Peyer's patch (tissue), 4 donors: Measurements from ENCODE around the gene HRH3. TPM values are rescaled to one million over a fixed set of nuclear protein-coding genes. Genes with fewer than 3 reads are reported as not detected.

ENCODE experiments used
- DNase-seq, 3 donors: peaks; one replicate each; pipeline ENCODE4 v3.0.0-alpha.2; 2017 to 2019
- H3K27ac ChIP-seq, 4 donors: fragments of 200-600 bp; sonication (generic); one replicate each; pipeline ENCODE4 v1.5.1; 2016 to 2019
- H3K27me3 ChIP-seq, 2 donors: fragments of 200-600 bp; sonication (generic); one replicate each; pipeline ENCODE4 v1.5.1; 2019
- H3K36me3 ChIP-seq, 3 donors: fragments of 200-600 bp; sonication (generic); one replicate each; pipeline ENCODE4 v1.5.1; 2016 to 2019
- H3K4me1 ChIP-seq, 4 donors: fragments of 200-600 bp; sonication (generic); one replicate each; pipeline ENCODE4 v1.5.1; 2016 to 2019
- H3K4me3 ChIP-seq, 4 donors: fragments of 200-600 bp; sonication (generic); 1 replicate in 3 of 4; 2 replicates in 1 of 4; pipeline ENCODE4 v1.5.1; 2016 to 2019; ENCODE audit warnings: mild to moderate bottlenecking in 1 of 4
- H3K9me3 ChIP-seq, 4 donors: fragments of 200-600 bp; sonication (generic); one replicate each; pipeline ENCODE4 v1.5.1; 2016 to 2019; ENCODE audit warnings: mild to moderate bottlenecking in 1 of 4
- POLR2A ChIP-seq, 2 donors: fragments of 450-650 bp; IDR thresholded peaks; one replicate each; pipeline ENCODE4 v1.5.1; 2017; ENCODE audit warnings: antibody characterized with exemption in 2 of 2, mild to moderate bottlenecking in 2 of 2, moderate library complexity in 2 of 2
- total RNA-seq, 4 donors: library from RNA; depleted of rRNA; stranded (reverse); fragments of >200 nt; gene quantifications; one replicate each; pipeline ENCODE4 v1.1.0, GENCODE V29; 2016
- TF ChIP-seq, protein P1 (sequence below), 6 experiments: fragments of 450-650 bp in 4 of 6; fragments of 200-600 bp in 2 of 6; sonication (generic) in 1 of 6; IDR thresholded peaks; one replicate each; pipeline ENCODE4 v1.5.1; 2017 to 2019; ENCODE audit warnings: antibody characterized with exemption in 6 of 6, mild to moderate bottlenecking in 3 of 6, moderate library complexity in 1 of 6

HRH3 gene
- total RNA-seq, 4 donors from 2014 or later: 0.27 TPM; not detected in 3

DNA sequence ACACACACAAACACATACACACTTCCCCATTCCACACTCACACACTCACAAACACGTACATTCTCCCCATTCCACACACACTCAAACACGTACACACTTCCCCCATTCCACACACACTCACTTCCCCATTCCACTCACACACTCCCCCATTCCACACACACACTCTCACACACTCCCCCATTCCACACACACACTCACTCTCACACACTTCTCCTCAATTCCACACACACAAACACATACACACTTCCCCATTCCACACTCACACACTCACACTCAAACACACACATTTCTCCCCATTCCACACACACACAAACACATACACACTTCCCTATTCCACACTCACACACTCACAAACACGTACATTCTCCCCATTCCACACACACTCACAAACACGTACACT lies 9.6 kb upstream of the HRH3 start:
- Histone ChIP-seq H3K4me3 (no peak overlapping the region), H3K36me3 (no peaks in the 10 kb centered on the region), H3K9me3 (no peaks in the 10 kb centered on the region), H3K27me3 (no peaks in the 10 kb centered on the region), H3K27ac (no peak overlapping the region), H3K4me1 (no peaks in the 10 kb centered on the region)
- TF ChIP-seq, protein P1, sequence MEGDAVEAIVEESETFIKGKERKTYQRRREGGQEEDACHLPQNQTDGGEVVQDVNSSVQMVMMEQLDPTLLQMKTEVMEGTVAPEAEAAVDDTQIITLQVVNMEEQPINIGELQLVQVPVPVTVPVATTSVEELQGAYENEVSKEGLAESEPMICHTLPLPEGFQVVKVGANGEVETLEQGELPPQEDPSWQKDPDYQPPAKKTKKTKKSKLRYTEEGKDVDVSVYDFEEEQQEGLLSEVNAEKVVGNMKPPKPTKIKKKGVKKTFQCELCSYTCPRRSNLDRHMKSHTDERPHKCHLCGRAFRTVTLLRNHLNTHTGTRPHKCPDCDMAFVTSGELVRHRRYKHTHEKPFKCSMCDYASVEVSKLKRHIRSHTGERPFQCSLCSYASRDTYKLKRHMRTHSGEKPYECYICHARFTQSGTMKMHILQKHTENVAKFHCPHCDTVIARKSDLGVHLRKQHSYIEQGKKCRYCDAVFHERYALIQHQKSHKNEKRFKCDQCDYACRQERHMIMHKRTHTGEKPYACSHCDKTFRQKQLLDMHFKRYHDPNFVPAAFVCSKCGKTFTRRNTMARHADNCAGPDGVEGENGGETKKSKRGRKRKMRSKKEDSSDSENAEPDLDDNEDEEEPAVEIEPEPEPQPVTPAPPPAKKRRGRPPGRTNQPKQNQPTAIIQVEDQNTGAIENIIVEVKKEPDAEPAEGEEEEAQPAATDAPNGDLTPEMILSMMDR (IDR thresholded peaks at IDR 0.05): no peak
- TF ChIP-seq POLR2A (IDR thresholded peaks at IDR 0.05): no peak
- no peak for DNase-seq

DNA sequence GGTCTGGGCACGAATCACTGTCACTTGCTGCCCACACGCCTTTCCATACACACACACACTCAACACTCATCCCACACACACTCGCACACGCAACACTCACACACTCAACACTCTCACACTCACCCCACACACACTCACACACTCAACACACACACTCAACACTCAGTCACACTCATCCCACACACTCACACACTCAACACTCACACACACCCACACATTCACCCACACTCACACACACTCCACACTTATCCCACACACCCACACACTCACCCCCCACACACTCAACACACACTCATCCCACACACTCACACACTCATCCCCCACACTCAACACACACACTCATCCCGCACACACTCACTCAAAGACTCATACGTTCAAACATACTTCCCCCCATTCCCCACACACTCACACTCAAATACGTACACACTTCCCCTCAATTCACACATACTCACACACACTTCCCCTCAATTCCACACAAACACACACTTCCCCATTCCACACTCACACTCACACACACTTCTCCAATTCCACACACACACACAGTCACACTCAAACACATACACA lies 9.0 kb upstream of the HRH3 start:
- Histone ChIP-seq H3K9me3 (no peaks in the 10 kb centered on the region), H3K4me1 (no peaks in the 10 kb centered on the region), H3K27me3 (no peaks in the 10 kb centered on the region), H3K36me3 (no peaks in the 10 kb centered on the region), H3K4me3 (no peak overlapping the region), H3K27ac (no peak overlapping the region)
- DNase-seq: no peak
- no peak for TF ChIP-seq POLR2A (IDR thresholded peaks at IDR 0.05)
- TF ChIP-seq, protein P1 (IDR thresholded peaks at IDR 0.05): no peak

DNA sequence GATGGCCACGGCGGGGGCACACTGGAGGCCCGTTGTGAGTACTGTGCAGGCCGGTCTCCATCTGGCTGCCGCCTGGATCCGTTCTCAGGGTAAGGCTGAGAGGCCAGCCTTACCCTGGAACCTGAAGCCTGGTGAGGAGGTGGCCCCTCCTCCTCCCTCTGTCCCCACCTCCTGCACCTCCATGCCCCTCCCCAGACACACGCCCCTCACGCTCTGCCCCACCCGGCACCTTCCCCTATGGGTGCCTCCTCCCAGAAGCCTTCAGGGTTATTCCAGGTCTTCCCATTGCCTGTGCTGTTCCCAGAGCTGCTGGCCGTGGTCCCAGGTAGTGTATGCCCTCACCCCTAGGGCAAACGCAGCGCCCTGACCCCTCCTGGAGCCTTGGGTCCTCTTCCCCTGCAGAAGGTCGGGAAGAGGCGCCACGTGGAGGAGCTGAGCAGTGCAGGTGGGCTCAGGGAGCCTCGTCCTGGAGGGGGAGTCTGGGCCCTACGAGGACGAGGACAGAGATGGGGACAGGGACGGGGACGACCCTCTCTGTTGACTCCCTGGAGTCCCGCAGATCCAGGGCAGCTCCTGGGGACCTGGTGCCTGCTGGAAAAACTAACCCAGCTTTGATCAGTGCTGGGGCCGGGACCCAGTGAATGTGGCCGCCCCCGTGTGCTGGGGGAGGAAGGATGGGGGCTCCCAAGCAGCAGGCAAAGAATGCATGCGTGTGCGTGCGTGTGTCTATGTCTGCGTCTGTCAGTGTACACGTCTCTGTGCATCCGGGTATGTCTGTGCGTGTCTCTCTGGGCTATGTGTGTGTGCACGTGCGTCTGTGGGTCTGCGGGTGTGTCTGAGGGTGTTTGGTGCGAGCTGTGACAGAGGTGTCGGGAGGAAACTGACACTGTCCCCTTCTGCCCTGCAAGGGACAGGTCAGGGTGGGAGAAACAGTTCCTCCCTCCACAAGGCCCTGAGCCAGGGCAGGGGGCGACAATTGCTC lies 8.2 kb upstream of the HRH3 start:
- Histone ChIP-seq H3K9me3 (no peaks in the 10 kb centered on the region), H3K4me1 (no peaks in the 10 kb centered on the region), H3K27ac (no peak overlapping the region), H3K4me3 (no peak overlapping the region), H3K36me3 (no peaks in the 10 kb centered on the region), H3K27me3 (no peaks in the 10 kb centered on the region)
- DNase-seq: no peak
- TF ChIP-seq, protein P1 (IDR thresholded peaks at IDR 0.05): no peak
- TF ChIP-seq POLR2A (IDR thresholded peaks at IDR 0.05): no peak

DNA sequence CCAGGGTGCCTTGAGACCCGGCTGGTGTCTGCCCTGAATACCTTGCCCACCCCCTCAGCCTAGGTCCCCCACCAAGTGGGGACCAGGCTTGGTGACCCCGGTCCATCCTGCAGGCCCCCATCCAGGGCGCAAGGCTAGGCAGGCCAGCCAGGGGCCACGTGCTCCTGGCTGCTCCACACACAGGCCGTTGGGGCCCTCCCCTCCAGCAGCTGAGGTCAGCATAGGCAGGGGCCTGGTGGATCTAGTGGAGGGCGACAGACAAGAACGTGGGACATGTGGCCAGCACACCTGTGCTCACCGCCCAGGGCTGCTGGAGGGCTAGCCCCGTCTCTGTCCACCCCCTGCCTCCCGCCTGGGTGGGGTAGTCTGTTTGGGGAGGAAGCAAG lies 7.5 kb upstream of the HRH3 start:
- Histone ChIP-seq H3K27me3 (no peaks in the 10 kb centered on the region), H3K4me3 (no peak overlapping the region), H3K9me3 (no peaks in the 10 kb centered on the region), H3K27ac (no peak overlapping the region), H3K36me3 (no peaks in the 10 kb centered on the region), H3K4me1 (no peaks in the 10 kb centered on the region)
- TF ChIP-seq, protein P1 (IDR thresholded peaks at IDR 0.05): no peak
- no peak for TF ChIP-seq POLR2A (IDR thresholded peaks at IDR 0.05)
- no peak for DNase-seq

DNA sequence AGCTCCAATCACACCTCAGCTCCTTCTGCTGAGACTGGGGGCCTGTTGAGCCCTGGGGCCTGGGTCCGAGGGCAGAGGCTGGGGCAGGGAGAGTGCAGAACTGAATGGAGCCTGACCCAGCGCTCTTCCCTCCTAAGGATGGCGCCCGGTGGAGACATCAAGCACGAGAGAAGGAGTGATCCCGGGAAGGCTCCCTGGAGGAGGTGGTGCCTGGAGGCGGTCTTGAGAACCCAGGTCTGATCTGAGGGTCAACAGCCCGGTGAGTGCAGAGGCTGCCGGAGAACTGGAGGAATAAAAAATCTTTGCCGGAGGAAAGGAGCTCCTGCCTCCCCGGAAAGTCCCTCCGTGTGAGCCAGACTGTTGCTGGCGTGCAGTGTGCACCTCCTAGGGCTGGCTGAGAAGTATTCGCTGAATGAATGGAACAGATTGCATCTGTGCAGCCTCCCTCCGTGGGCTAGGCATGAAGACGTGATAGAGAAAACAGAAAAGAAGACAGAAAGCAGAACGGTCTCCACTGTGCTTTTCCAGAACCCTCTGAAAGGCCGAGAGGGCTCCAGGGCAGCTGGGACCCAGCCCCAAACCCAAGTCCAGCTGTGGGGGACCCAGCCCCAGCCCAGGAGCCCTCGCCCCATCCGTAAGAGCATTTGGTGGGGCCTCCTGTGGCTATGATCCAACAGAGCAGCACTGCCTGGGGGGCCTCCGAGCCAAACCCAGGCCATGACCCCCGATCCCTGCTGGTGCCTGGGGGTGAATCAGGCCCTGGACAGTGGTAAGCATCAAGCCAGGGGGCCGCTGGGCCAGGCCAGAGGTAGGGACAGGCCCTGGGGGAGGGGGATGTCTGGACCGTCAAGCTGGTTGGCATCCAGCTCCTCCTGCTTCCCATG lies 6.9 kb upstream of the HRH3 start:
- no peak for DNase-seq
- no peaks in the 10 kb centered on the region for H3K9me3 ChIP-seq
- H3K4me3 ChIP-seq: no peak overlapping the region
- no peaks in the 10 kb centered on the region for H3K4me1 ChIP-seq
- TF ChIP-seq, protein P1 (IDR thresholded peaks at IDR 0.05): no peak
- no peak for TF ChIP-seq POLR2A (IDR thresholded peaks at IDR 0.05)
- H3K27me3 ChIP-seq: peaks cover 0 to 1% of the 10 kb centered on the region in 2 donors
- H3K27ac ChIP-seq: no peak overlapping the region
- no peaks in the 10 kb centered on the region for H3K36me3 ChIP-seq
